GM23338 (cell line): Measurements from ENCODE around the gene SPTLC2. TPM values are rescaled to one million over a fixed set of nuclear protein-coding genes. Genes with fewer than 3 reads are reported as not detected.

ENCODE experiments used
- ATAC-seq: fragments of 200-7000 bp; cut with Tn5 transposase; 3 replicates; pipeline ENCODE4 v1.9.1; 2020
- DNase-seq: peaks from one replicate; pipeline ENCODE4 v3.0.0-alpha.2; 2015; ENCODE audit warnings: low spot score
- H2AFZ ChIP-seq: fragments of 200-600 bp; sonication (generic); 2 replicates; pipeline ENCODE4 v1.8.0; 2016; ENCODE audit warnings: antibody characterized with exemption, mild to moderate bottlenecking, moderate library complexity
- H3F3A ChIP-seq: fragments of 200-600 bp; sonication (generic); replicated peaks from 2 replicates; pipeline ENCODE4 v1.8.0; 2017; ENCODE audit warnings: antibody characterized with exemption, mixed run types, low read depth
- H3K27ac ChIP-seq: fragments of 200-600 bp; sonication (generic); 2 replicates; pipeline ENCODE4 v1.6.1; 2016; ENCODE audit warnings: low read depth
- H3K27me3 ChIP-seq: fragments of 200-600 bp; sonication (generic); 2 replicates; pipeline ENCODE4 v1.8.0; 2016; ENCODE audit warnings: mild to moderate bottlenecking, mixed run types, moderate library complexity; ENCODE audit not compliant: insufficient read depth
- H3K36me3 ChIP-seq: fragments of 200-600 bp; sonication (generic); 2 replicates; pipeline ENCODE4 v1.8.0; 2016; ENCODE audit warnings: mild to moderate bottlenecking; ENCODE audit not compliant: insufficient read depth
- H3K4me1 ChIP-seq: fragments of 200-600 bp; sonication (generic); 2 replicates; pipeline ENCODE4 v1.8.0; 2016; ENCODE audit warnings: mild to moderate bottlenecking, moderate library complexity; ENCODE audit not compliant: insufficient read depth
- H3K4me2 ChIP-seq: fragments of 200-600 bp; sonication (generic); 2 replicates; pipeline ENCODE4 v1.7.1; 2017; ENCODE audit warnings: mixed run types
- H3K4me3 ChIP-seq: fragments of 200-600 bp; sonication (generic); 2 replicates; pipeline ENCODE4 v1.6.1; 2016; ENCODE audit warnings: mixed run types
- H3K79me2 ChIP-seq: fragments of 200-600 bp; sonication (generic); replicated peaks from 2 replicates; pipeline ENCODE4 v1.8.0; 2017; ENCODE audit warnings: mild to moderate bottlenecking; ENCODE audit not compliant: insufficient read depth
- H3K9me2 ChIP-seq: fragments of 200-600 bp; sonication (generic); 2 replicates; pipeline ENCODE4 v1.8.0; 2017; ENCODE audit not compliant: insufficient read depth
- H4K20me1 ChIP-seq: fragments of 200-600 bp; sonication (generic); replicated peaks from 2 replicates; pipeline ENCODE4 v1.8.0; 2017; ENCODE audit warnings: mild to moderate bottlenecking; ENCODE audit not compliant: insufficient read depth
- H3K27ac Mint-ChIP-seq: 2 replicates; pipeline ENCODE4 v1.8.0; 2020; ENCODE audit warnings: inconsistent platforms, mild to moderate bottlenecking, moderate library complexity, mixed read lengths
- H3K27me3 Mint-ChIP-seq: 3 replicates; pipeline ENCODE4 v1.8.0; 2022; ENCODE audit warnings: low read depth, mild to moderate bottlenecking, moderate library complexity, mixed read lengths, inconsistent platforms; ENCODE audit not compliant: insufficient read depth, poor library complexity
- H3K36me3 Mint-ChIP-seq: 3 replicates; pipeline ENCODE4 v1.8.0; 2021; ENCODE audit warnings: low read depth, mild to moderate bottlenecking, inconsistent platforms, moderate library complexity, mixed read lengths
- H3K4me1 Mint-ChIP-seq: 3 replicates; pipeline ENCODE4 v1.8.0; 2020; ENCODE audit warnings: mild to moderate bottlenecking, inconsistent platforms, mixed read lengths
- H3K4me3 Mint-ChIP-seq: 3 replicates; pipeline ENCODE4 v1.8.0; 2021; ENCODE audit warnings: moderate library complexity, mild to moderate bottlenecking, inconsistent platforms, mixed read lengths
- H3K9me3 Mint-ChIP-seq: 3 replicates; pipeline ENCODE4 v1.8.0; 2020; ENCODE audit warnings: moderate library complexity, mild to moderate bottlenecking, inconsistent platforms, mixed read lengths
- CREB1 ChIP-seq: fragments of 250-450 bp; sonication (Bioruptor Pico); IDR thresholded peaks from 2 replicates; pipeline ENCODE4 v1.5.0; 2020; ENCODE audit warnings: low read depth, mild to moderate bottlenecking, moderate library complexity
- CTCF ChIP-seq, 2 experiments: fragments of 200-600 bp in 1 of 2; sonication (generic) in 1 of 2; conservative IDR thresholded peaks; 2 replicates each; pipeline versions ENCODE4 v1.5.1 to v1.6.1; 2016 to 2017; ENCODE audit warnings: antibody characterized with exemption in 2 of 2, low read depth in 2 of 2, mild to moderate bottlenecking in 2 of 2, moderate library complexity in 1 of 2
- JUNB ChIP-seq: IDR thresholded peaks from one replicate; pipeline ENCODE4 v1.6.1; 2016; ENCODE audit warnings: antibody characterized with exemption; ENCODE audit not compliant: unreplicated experiment
- REST ChIP-seq: IDR thresholded peaks from one replicate; pipeline ENCODE4 v1.6.1; 2018; ENCODE audit warnings: antibody characterized with exemption; ENCODE audit not compliant: unreplicated experiment
- STAT1 ChIP-seq: IDR thresholded peaks from one replicate; pipeline ENCODE4 v1.6.1; 2016; ENCODE audit warnings: antibody characterized with exemption; ENCODE audit not compliant: unreplicated experiment
- ZNF114 ChIP-seq: fragments of 250-450 bp; sonication (Bioruptor Pico); IDR thresholded peaks from 2 replicates; pipeline ENCODE4 v1.5.0; 2020; ENCODE audit warnings: mild to moderate bottlenecking, moderate library complexity
- ZNF331 ChIP-seq: fragments of 250-450 bp; sonication (Bioruptor Pico); IDR thresholded peaks from 2 replicates; pipeline ENCODE4 v1.5.0; 2020; ENCODE audit warnings: low read depth, mild to moderate bottlenecking, moderate library complexity
- polyA plus RNA-seq: library from polyadenylated mRNA; unstranded; fragments of >200 nt; fragmentation: Nextera tagmentation; extraction: Ambion mirVana; gene quantifications from 2 replicates; pipeline ENCODE4 v1.2.1, GENCODE V29; 2016
- total RNA-seq: library from RNA; depleted of rRNA; stranded (reverse); fragments of >200 nt; shearing (Covaris generic); gene quantifications from 2 replicates; pipeline ENCODE4 v1.2.3, GENCODE V29; 2014
- TF ChIP-seq, protein P1 (sequence below): fragments of 250-450 bp; sonication (Bioruptor Pico); IDR thresholded peaks from 2 replicates; pipeline ENCODE4 v1.5.0; 2020; ENCODE audit warnings: mild to moderate bottlenecking, moderate library complexity

SPTLC2 gene
- total and polyA plus RNA-seq, 2 experiments from 2014 or later, result 22.3 to 38.9 TPM

GRCh38 chr14:77660754-77661153 is 44.3 kb upstream of the SPTLC2 start:
- H3K4me1 ChIP-seq, result peaks cover 15% of the 10 kb centered on the region
- H3F3A ChIP-seq, result no peaks in the 10 kb centered on the region
- H3K9me2 ChIP-seq, result no peaks in the 10 kb centered on the region
- peak overlapping the region; percentile 40 for H2AFZ ChIP-seq
- no peaks in the 10 kb centered on the region for H3K27me3 ChIP-seq
- H3K27ac ChIP-seq, result peak overlapping the region; percentile 45; the same call in 1 of the 2 replicates
- Mint-ChIP-seq H3K36me3 (no peaks in the 10 kb centered on the region), H3K27me3 (peaks cover 5% of the 10 kb centered on the region), H3K4me1 (peaks cover 10% of the 10 kb centered on the region), H3K4me3 (no peak overlapping the region), H3K27ac (peak overlapping the region; percentile 50; the same call in 1 of the 2 replicates), H3K9me3 (no peaks in the 10 kb centered on the region; the same call in 2 of the 3 replicates)
- no peak overlapping the region for H3K4me3 ChIP-seq
- H3K4me2 ChIP-seq, result no peak overlapping the region
- DNase-seq, result no peak
- H4K20me1 ChIP-seq, result no peaks in the 10 kb centered on the region
- no peaks in the 10 kb centered on the region for H3K36me3 ChIP-seq
- no peak for TF ChIP-seq ZNF114
- TF ChIP-seq, protein P1, sequence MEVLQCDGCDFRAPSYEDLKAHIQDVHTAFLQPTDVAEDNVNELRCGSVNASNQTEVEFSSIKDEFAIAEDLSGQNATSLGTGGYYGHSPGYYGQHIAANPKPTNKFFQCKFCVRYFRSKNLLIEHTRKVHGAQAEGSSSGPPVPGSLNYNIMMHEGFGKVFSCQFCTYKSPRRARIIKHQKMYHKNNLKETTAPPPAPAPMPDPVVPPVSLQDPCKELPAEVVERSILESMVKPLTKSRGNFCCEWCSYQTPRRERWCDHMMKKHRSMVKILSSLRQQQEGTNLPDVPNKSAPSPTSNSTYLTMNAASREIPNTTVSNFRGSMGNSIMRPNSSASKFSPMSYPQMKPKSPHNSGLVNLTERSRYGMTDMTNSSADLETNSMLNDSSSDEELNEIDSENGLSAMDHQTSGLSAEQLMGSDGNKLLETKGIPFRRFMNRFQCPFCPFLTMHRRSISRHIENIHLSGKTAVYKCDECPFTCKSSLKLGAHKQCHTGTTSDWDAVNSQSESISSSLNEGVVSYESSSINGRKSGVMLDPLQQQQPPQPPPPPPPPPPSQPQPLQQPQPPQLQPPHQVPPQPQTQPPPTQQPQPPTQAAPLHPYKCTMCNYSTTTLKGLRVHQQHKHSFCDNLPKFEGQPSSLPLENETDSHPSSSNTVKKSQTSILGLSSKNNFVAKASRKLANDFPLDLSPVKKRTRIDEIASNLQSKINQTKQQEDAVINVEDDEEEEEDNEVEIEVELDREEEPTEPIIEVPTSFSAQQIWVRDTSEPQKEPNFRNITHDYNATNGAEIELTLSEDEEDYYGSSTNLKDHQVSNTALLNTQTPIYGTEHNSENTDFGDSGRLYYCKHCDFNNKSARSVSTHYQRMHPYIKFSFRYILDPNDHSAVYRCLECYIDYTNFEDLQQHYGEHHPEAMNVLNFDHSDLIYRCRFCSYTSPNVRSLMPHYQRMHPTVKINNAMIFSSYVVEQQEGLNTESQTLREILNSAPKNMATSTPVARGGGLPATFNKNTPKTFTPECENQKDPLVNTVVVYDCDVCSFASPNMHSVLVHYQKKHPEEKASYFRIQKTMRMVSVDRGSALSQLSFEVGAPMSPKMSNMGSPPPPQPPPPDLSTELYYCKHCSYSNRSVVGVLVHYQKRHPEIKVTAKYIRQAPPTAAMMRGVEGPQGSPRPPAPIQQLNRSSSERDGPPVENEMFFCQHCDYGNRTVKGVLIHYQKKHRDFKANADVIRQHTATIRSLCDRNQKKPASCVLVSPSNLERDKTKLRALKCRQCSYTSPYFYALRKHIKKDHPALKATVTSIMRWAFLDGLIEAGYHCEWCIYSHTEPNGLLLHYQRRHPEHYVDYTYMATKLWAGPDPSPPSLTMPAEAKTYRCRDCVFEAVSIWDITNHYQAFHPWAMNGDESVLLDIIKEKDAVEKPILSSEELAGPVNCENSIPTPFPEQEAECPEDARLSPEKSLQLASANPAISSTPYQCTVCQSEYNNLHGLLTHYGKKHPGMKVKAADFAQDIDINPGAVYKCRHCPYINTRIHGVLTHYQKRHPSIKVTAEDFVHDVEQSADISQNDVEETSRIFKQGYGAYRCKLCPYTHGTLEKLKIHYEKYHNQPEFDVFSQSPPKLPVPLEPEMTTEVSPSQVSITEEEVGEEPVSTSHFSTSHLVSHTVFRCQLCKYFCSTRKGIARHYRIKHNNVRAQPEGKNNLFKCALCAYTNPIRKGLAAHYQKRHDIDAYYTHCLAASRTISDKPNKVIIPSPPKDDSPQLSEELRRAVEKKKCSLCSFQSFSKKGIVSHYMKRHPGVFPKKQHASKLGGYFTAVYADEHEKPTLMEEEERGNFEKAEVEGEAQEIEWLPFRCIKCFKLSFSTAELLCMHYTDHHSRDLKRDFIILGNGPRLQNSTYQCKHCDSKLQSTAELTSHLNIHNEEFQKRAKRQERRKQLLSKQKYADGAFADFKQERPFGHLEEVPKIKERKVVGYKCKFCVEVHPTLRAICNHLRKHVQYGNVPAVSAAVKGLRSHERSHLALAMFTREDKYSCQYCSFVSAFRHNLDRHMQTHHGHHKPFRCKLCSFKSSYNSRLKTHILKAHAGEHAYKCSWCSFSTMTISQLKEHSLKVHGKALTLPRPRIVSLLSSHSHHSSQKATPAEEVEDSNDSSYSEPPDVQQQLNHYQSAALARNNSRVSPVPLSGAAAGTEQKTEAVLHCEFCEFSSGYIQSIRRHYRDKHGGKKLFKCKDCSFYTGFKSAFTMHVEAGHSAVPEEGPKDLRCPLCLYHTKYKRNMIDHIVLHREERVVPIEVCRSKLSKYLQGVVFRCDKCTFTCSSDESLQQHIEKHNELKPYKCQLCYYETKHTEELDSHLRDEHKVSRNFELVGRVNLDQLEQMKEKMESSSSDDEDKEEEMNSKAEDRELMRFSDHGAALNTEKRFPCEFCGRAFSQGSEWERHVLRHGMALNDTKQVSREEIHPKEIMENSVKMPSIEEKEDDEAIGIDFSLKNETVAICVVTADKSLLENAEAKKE, result no peak
- no peak for TF ChIP-seq JUNB
- TF ChIP-seq CTCF (conservative IDR thresholded peaks at IDR 0.05; ENCODE audit: low read depth in 2 of 2), result no peak
- no peak for TF ChIP-seq CREB1 (CRISPR knock-in tag)
- TF ChIP-seq STAT1, result no peak
- TF ChIP-seq ZNF331, result no peak
- TF ChIP-seq REST, result no peak
- ATAC-seq, result no peak
- no peaks in the 10 kb centered on the region for H3K79me2 ChIP-seq
